Fibroblast of lung (primary cell): ENCODE results near the gene ABHD4. TPM values are rescaled to one million over a fixed set of nuclear protein-coding genes. Genes with fewer than 3 reads are reported as not detected.

Experiments used
- DNase-seq, 2 donors: peaks; one replicate each; pipeline versions ENCODE4 v3.0.0 to v3.0.0-alpha.2; 2010; ENCODE audit warnings: low read depth in 2 of 2
- H2AFZ ChIP-seq: 2 replicates; pipeline ENCODE4 v1.5.1; 2012; ENCODE audit warnings: low read length, control low read depth, inconsistent platforms
- H3K27ac ChIP-seq: 2 replicates; pipeline ENCODE4 v1.5.1; 2011; ENCODE audit warnings: low read length, control low read depth; ENCODE audit not compliant: insufficient read depth
- H3K27me3 ChIP-seq: 2 replicates; pipeline ENCODE4 v1.5.1; 2011; ENCODE audit warnings: mild to moderate bottlenecking, low read length; ENCODE audit not compliant: control insufficient read depth, insufficient read depth
- H3K36me3 ChIP-seq: 2 replicates; pipeline ENCODE4 v1.5.1; 2011; ENCODE audit warnings: low read length; ENCODE audit not compliant: control insufficient read depth, insufficient read depth
- H3K4me1 ChIP-seq: 2 replicates; pipeline ENCODE4 v1.5.1; 2011; ENCODE audit warnings: low read length; ENCODE audit not compliant: control insufficient read depth, insufficient read depth; ENCODE audit errors: extremely low read depth
- H3K4me2 ChIP-seq: 2 replicates; pipeline ENCODE4 v1.5.1; 2011; ENCODE audit warnings: low read length, control low read depth; ENCODE audit not compliant: insufficient read depth; ENCODE audit errors: extremely low read depth
- H3K4me3 ChIP-seq, 4 experiments: fragments of 200-600 bp in 1 of 4; sonication (generic) in 1 of 4; replicated peaks in 1 of 4; 2 replicates each; pipeline ENCODE4 v1.5.1; 2011 to 2016; ENCODE audit warnings: low read length in 4 of 4, low read depth in 3 of 4, mild to moderate bottlenecking in 3 of 4, control low read depth in 2 of 4, inconsistent platforms in 1 of 4, mixed read lengths in 1 of 4; ENCODE audit not compliant: insufficient read depth in 1 of 4; ENCODE audit errors: control extremely low read depth in 1 of 4
- H3K79me2 ChIP-seq: 2 replicates; pipeline ENCODE4 v1.5.1; 2012; ENCODE audit warnings: mild to moderate bottlenecking, low read length, inconsistent platforms; ENCODE audit not compliant: control insufficient read depth, insufficient read depth
- H3K9ac ChIP-seq: 2 replicates; pipeline ENCODE4 v1.5.1; 2011; ENCODE audit warnings: mild to moderate bottlenecking, low read length, control low read depth; ENCODE audit not compliant: insufficient read depth
- H3K9me3 ChIP-seq: 2 replicates; pipeline ENCODE4 v1.5.1; 2012; ENCODE audit warnings: low read depth, low read length; ENCODE audit not compliant: control insufficient read depth, insufficient read depth
- H4K20me1 ChIP-seq: 2 replicates; pipeline ENCODE4 v1.5.1; 2011; ENCODE audit warnings: low read length; ENCODE audit not compliant: control insufficient read depth, insufficient read depth; ENCODE audit errors: extremely low read depth
- CTCF ChIP-seq, 2 donors: IDR thresholded peaks in 1 of 2; conservative IDR thresholded peaks in 1 of 2; 1 replicate in 1 of 2; 2 replicates in 1 of 2; pipeline ENCODE4 v1.5.1; 2011 to 2012; ENCODE audit warnings: low read length in 2 of 2, control low read depth in 1 of 2, inconsistent platforms in 1 of 2, low read depth in 1 of 2, mild to moderate bottlenecking in 1 of 2
- EZH2 ChIP-seq: IDR thresholded peaks from 2 replicates; pipeline ENCODE4 v1.5.1; 2012; ENCODE audit warnings: low read length, control low read depth, mild to moderate bottlenecking; ENCODE audit errors: missing control alignments
- polyA plus RNA-seq, 2 donors: library from polyadenylated mRNA; depleted of rRNA in 1 of 2; stranded (reverse) in 1 of 2; unstranded in 1 of 2; fragments of >200 nt; gene quantifications; 2 replicates each; pipeline ENCODE4 v1.2.1, GENCODE V29; 2011 to 2012; ENCODE audit warnings: missing spikeins in 1 of 2
- total RNA-seq: library from RNA; depleted of rRNA; stranded (reverse); fragments of >200 nt; gene quantifications from 2 replicates; pipeline ENCODE4 v1.2.1, GENCODE V29; 2014

The ABHD4 gene
- total and polyA plus RNA-seq, 2 donors (not counting 1 experiment from before 2014, with no cell fraction given) = 40.0 to 61.2 TPM

GRCh38 chr14:22646570-22647254 is 48.6 kb downstream of the ABHD4 start:
- Histone ChIP-seq H2AFZ (no peak overlapping the region), H4K20me1 (no peaks in the 10 kb centered on the region), H3K9ac (no peak overlapping the region), H3K4me3 (no peak overlapping the region), H3K4me2 (no peak overlapping the region), H3K27ac (peak overlapping the region; percentile 52), H3K4me1 (peaks cover 6% of the 10 kb centered on the region), H3K27me3 (no peaks in the 10 kb centered on the region), H3K9me3 (no peaks in the 10 kb centered on the region), H3K79me2 (no peaks in the 10 kb centered on the region), H3K36me3 (no peaks in the 10 kb centered on the region)
- DNase-seq = peak; percentile 48 to 95
- TF ChIP-seq CTCF (conservative IDR thresholded peaks at IDR 0.05 in 1 of 2, IDR thresholded peaks at IDR 0.05 in 1 of 2; ENCODE audit: low read depth in 1 of 2, low read length in 2 of 2) (no peak), EZH2 (no peak)

GRCh38 chr14:22648506-22648905 is 50.4 kb downstream of the ABHD4 start:
- H3K9ac ChIP-seq = no peak overlapping the region
- no peaks in the 10 kb centered on the region for H3K36me3 ChIP-seq
- H3K4me2 ChIP-seq = no peak overlapping the region
- no peak overlapping the region for H2AFZ ChIP-seq
- H3K27me3 ChIP-seq = no peaks in the 10 kb centered on the region
- no peak overlapping the region for H3K4me3 ChIP-seq
- no peak for TF ChIP-seq CTCF (conservative IDR thresholded peaks at IDR 0.05 in 1 of 2, IDR thresholded peaks at IDR 0.05 in 1 of 2; ENCODE audit: low read depth in 1 of 2, low read length in 2 of 2)
- no peak for TF ChIP-seq EZH2
- no peaks in the 10 kb centered on the region for H3K9me3 ChIP-seq
- H3K27ac ChIP-seq = no peak overlapping the region
- H4K20me1 ChIP-seq = no peaks in the 10 kb centered on the region
- DNase-seq = peak in 1 of 2 donors; percentile 39
- H3K79me2 ChIP-seq = no peaks in the 10 kb centered on the region
- peaks cover 6% of the 10 kb centered on the region for H3K4me1 ChIP-seq

- H3K27ac ChIP-seq = no peak overlapping the region
- no peaks in the 10 kb centered on the region for H3K9me3 ChIP-seq
- no peaks in the 10 kb centered on the region for H3K27me3 ChIP-seq
- no peak overlapping the region for H2AFZ ChIP-seq
- no peaks in the 10 kb centered on the region for H3K79me2 ChIP-seq
- no peak for DNase-seq
- no peak overlapping the region for H3K9ac ChIP-seq
- H3K36me3 ChIP-seq = no peaks in the 10 kb centered on the region
- no peaks in the 10 kb centered on the region for H4K20me1 ChIP-seq
- peaks cover 6% of the 10 kb centered on the region for H3K4me1 ChIP-seq
- TF ChIP-seq EZH2 = no peak
- TF ChIP-seq CTCF (conservative IDR thresholded peaks at IDR 0.05 in 1 of 2, IDR thresholded peaks at IDR 0.05 in 1 of 2; ENCODE audit: low read depth in 1 of 2, low read length in 2 of 2) = no peak
- H3K4me2 ChIP-seq = no peak overlapping the region
- H3K4me3 ChIP-seq = no peak overlapping the region
Measured at GRCh38 chr14:22650046-22650739, 52.1 kb downstream of the ABHD4 start.
